GM06990 (cell line): ENCODE results near the gene SEC62.

Experiments
- DNase-seq: peaks from one replicate; pipeline ENCODE4 v3.0.0-alpha.2; 2011; ENCODE audit not compliant: insufficient read length; ENCODE audit errors: extremely low read depth
- H3K27me3 ChIP-seq: replicated peaks from 2 replicates; pipeline ENCODE4 v1.6.0; 2011; ENCODE audit warnings: low read length; ENCODE audit not compliant: control insufficient read depth, insufficient read depth
- H3K36me3 ChIP-seq: 2 replicates; pipeline ENCODE4 v1.5.1; 2011; ENCODE audit warnings: low read length; ENCODE audit not compliant: control insufficient read depth, insufficient read depth
- H3K4me3 ChIP-seq: replicated peaks from 2 replicates; pipeline ENCODE4 v1.5.1; 2011; ENCODE audit warnings: low read depth, mild to moderate bottlenecking, control low read depth, low read length
- TF ChIP-seq, protein P1 (sequence below): IDR thresholded peaks from 2 replicates; pipeline ENCODE4 v1.5.1; 2011; ENCODE audit warnings: low read length, control low read depth, mild to moderate bottlenecking, inconsistent platforms; ENCODE audit not compliant: insufficient read depth, poor library complexity, severe bottlenecking

The SEC62 gene

DNA sequence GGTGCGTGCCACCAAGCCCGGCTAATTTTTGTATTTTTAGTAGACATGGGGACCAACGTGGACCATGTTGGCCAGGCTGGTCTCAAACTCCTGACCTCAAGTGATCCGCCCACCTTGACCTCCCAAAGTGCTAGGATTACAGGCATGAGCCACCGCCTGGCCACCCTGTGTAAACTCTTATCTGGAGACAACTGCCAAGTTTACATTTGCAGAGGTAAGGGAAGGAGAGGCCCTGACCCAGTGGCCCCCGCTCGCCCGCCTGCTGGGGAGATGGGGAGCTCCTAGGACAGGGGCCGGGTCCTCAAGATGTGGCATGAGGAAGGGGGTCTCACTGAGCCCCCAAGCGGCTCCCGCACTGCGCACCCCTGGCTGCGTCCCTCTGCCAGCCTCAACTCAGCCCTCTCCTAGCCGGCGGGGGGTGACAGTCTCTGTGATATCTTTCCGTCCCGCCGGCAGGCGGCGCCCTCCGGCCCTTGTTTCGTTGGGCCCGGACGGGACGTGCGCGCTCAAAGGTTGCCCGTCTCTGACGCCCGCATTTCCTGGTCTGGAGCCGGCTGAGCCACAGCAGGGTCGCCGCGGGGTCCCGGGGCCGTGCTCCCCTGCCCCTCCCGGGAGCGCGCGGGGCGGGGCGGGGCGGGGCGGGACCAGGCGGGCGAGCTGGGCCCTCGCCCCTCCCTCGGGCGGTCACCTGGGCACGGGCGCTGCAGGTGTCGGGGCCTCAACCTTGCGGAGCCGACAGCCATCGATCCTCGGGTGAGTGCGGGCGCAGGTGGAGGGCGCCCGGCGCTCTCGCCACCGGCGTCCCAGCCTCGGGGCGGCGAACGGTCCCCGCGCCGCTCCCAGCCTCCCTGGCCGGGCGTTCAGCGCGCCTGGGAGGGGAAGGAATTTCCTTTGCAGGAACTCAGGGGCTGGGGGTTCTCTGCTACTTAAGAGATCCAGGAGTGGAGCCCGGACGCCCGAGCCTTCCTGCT, 71.1 kb downstream of the SEC62 start, which contains the start of gene GPR160:
Gene GPR160, plus strand, starts transcription at position 533 of the 971 bp plus-strand sequence. CDS start 45,978 bp downstream, outside the sequence.
- peak within 1 kb of the TSS; percentile 84 for H3K4me3 ChIP-seq
- TF ChIP-seq, protein P1, sequence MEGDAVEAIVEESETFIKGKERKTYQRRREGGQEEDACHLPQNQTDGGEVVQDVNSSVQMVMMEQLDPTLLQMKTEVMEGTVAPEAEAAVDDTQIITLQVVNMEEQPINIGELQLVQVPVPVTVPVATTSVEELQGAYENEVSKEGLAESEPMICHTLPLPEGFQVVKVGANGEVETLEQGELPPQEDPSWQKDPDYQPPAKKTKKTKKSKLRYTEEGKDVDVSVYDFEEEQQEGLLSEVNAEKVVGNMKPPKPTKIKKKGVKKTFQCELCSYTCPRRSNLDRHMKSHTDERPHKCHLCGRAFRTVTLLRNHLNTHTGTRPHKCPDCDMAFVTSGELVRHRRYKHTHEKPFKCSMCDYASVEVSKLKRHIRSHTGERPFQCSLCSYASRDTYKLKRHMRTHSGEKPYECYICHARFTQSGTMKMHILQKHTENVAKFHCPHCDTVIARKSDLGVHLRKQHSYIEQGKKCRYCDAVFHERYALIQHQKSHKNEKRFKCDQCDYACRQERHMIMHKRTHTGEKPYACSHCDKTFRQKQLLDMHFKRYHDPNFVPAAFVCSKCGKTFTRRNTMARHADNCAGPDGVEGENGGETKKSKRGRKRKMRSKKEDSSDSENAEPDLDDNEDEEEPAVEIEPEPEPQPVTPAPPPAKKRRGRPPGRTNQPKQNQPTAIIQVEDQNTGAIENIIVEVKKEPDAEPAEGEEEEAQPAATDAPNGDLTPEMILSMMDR = peak; percentile 93
- no peaks in the 10 kb centered on the region for H3K36me3 ChIP-seq
- peak; percentile 88 for DNase-seq
- H3K27me3 ChIP-seq = no peaks in the 10 kb centered on the region

DNA sequence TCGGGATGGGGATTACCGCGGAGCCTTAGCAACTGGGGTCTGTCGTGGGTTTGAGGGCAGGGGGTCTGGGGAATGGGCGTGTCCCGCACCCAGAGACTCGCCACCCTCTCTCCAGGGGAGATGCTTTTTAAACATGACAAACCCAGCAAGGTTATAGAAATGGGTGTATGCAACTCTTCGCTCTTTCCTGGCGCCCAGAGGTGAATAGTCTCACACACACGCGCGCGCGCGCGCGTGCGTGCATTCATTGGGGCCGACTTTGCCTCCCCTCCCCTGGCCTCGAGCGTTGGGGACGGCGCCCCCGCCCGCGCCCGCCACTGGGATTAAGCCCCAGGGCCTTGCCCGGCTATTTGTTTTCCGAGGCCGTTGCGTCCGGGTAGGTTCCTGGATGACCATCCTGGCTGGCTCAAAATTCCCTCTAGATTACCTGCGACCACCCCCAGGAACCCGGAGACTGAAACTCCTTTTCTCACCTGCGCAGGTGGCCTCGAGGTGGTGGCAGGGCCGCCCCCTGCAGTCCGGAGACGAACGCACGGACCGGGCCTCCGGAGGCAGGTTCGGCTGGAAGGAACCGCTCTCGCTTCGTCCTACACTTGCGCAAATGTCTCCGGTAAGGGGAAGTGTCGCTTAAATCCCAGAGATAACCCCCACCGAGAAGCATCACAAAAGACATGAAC, 72.0 kb downstream of the SEC62 start:
- Histone ChIP-seq H3K27me3 (no peaks in the 10 kb centered on the region), H3K36me3 (no peaks in the 10 kb centered on the region), H3K4me3 (peak overlapping the region; percentile 84)
- TF ChIP-seq, protein P1 = no peak
- DNase-seq = peak; percentile 64

DNA sequence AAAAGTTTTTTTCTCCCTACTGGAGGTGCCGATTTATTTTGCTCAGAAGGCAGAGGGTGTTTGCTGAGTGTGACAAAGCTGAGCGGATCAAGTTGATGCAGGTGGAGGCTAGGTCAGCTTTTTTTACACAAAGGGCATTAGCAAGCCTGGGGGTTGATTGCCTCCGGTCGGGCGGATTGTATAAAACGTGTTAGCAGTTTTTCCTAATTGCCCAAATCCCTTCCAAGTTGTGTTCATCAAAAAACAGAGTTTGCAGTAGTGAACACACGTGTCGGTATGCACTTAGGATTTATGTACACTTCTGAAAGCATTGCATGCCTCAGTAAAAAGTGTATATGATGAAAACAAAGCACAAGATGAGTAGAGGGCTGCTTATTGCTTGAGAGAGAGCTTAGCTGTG, 73.8 kb downstream of the SEC62 start:
- no peaks in the 10 kb centered on the region for H3K27me3 ChIP-seq
- no peaks in the 10 kb centered on the region for H3K36me3 ChIP-seq
- DNase-seq = no peak
- peak overlapping the region; percentile 84 for H3K4me3 ChIP-seq
- TF ChIP-seq, protein P1 = no peak

DNA sequence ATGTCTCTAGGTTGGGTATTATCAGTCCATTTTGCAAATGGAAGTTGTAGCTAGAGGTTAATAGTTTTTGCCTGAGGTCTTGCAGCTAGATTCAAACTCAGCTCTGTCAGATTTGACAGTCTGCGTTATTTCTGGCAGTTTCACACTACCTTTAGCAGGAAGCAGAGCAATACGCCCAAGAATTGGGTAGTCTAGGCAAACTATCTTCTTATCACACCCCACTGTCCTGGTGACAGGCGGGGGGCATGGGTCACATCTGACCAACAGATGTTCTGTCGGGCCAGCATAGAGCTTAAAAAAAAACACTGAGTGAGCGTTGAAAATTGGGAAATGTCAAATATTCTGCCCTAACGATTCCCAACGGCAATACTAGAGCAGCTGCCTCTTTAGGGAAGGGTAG, 76.9 kb downstream of the SEC62 start:
- H3K36me3 ChIP-seq = peaks cover 3% of the 10 kb centered on the region
- no peak overlapping the region for H3K4me3 ChIP-seq
- no peak for DNase-seq
- H3K27me3 ChIP-seq = no peaks in the 10 kb centered on the region
- TF ChIP-seq, protein P1 = no peak

DNA sequence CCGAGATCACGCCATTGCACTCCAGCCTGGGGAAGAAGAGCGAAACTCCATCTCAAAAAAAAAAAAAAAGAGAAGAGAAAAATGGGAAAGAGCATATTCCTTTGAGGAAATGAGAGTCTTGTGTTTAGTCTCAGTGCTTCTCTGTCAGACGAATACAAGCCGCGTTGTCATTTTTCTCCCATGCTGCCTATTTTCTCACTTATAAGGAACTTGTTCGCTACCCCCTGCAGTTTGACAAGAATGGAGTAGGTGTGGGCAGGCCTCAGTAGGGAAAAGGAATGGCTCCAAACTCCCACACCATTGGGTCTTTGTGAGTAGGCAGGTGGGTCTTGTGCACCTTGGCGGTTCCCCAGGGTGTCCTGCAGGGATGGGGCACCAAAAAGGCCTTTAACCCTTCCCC, 77.7 kb downstream of the SEC62 start:
- H3K27me3 ChIP-seq = no peaks in the 10 kb centered on the region
- TF ChIP-seq, protein P1 = no peak

More for the DNA sequence above, 77.7 kb downstream of the SEC62 start:
- Histone ChIP-seq H3K36me3 (peaks cover 3% of the 10 kb centered on the region), H3K4me3 (0 out of 2 replicates have a peak overlapping the region, but pooled peaks have one; percentile 24)
- no peak for DNase-seq
